Left ventricle myocardium inferior (tissue), 1 donor: ENCODE data around the gene NET1. TPM values are rescaled to one million over a fixed set of nuclear protein-coding genes. Genes with fewer than 3 reads are reported as not detected.

Experiments
- DNase-seq: peaks from one replicate; pipeline ENCODE4 v3.0.0-alpha.2; 2020
- H3K27ac ChIP-seq: fragments of 200-600 bp; replicated peaks from 2 replicates; pipeline ENCODE4 v1.8.0; 2021
- H3K27me3 ChIP-seq: fragments of 200-600 bp; 2 replicates; pipeline ENCODE4 v1.8.0; 2021; ENCODE audit warnings: low read depth
- H3K36me3 ChIP-seq: fragments of 200-600 bp; 2 replicates; pipeline ENCODE4 v1.8.0; 2021
- H3K4me1 ChIP-seq: fragments of 200-600 bp; 2 replicates; pipeline ENCODE4 v1.8.0; 2021
- H3K4me3 ChIP-seq: fragments of 200-600 bp; 2 replicates; pipeline ENCODE4 v1.8.0; 2021; ENCODE audit warnings: mild to moderate bottlenecking, moderate library complexity
- H3K9me3 ChIP-seq: fragments of 200-600 bp; replicated peaks from 2 replicates; pipeline ENCODE4 v1.8.0; 2021
- intact Hi-C: fragments of 100-400 bp; cut with micrococcal nuclease; formaldehyde crosslinking; loops from one replicate; pipeline ENCODE4 v1.11.0; 2022
- total RNA-seq: library from RNA; stranded (reverse); fragmentation: NEBNext Ultra II Directional; extraction: Animal tissue kit (Norgen Biotek cat#: 25700); gene quantifications from one replicate; pipeline ENCODE4 v1.2.1, GENCODE V29; 2021
- TF ChIP-seq, protein P1 (sequence below): fragments of 200-600 bp; IDR thresholded peaks from 2 replicates; pipeline ENCODE4 v1.8.0; 2021; ENCODE audit warnings: antibody characterized with exemption, mild to moderate bottlenecking, borderline replicate concordance
- donor health status: DM: no; HTN: yes; CAD: no; lungs with severe emphysema.

NET1 gene
- total RNA-seq, 1 donor from 2014 or later: 11.3 TPM

DNA sequence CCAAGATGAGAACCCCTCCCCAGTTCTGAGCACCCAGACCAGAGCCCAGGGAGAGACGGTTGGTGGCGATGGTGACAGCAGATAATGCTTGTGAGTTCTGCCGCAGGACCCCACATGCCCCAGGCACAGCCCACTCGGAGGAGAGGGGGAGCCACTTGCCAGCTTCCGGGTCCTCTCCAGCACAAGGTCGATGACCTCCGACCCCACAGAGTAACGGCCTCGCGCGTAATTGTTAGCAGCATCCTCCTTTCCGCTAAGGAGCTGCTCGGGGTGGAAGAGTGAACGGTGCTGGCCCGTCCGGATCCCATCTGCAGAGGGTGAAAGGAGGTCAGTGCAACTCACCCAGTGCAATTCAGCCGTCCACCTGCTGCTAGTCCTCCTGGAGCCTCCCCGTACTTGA, 17.2 kb upstream of the NET1 start:
- Histone ChIP-seq H3K4me3 (no peak overlapping the region), H3K4me1 (no peaks in the 10 kb centered on the region), H3K27me3 (no peaks in the 10 kb centered on the region), H3K9me3 (peaks cover 22% of the 10 kb centered on the region), H3K27ac (no peak overlapping the region), H3K36me3 (no peaks in the 10 kb centered on the region)
- no peak for DNase-seq
- TF ChIP-seq, protein P1, sequence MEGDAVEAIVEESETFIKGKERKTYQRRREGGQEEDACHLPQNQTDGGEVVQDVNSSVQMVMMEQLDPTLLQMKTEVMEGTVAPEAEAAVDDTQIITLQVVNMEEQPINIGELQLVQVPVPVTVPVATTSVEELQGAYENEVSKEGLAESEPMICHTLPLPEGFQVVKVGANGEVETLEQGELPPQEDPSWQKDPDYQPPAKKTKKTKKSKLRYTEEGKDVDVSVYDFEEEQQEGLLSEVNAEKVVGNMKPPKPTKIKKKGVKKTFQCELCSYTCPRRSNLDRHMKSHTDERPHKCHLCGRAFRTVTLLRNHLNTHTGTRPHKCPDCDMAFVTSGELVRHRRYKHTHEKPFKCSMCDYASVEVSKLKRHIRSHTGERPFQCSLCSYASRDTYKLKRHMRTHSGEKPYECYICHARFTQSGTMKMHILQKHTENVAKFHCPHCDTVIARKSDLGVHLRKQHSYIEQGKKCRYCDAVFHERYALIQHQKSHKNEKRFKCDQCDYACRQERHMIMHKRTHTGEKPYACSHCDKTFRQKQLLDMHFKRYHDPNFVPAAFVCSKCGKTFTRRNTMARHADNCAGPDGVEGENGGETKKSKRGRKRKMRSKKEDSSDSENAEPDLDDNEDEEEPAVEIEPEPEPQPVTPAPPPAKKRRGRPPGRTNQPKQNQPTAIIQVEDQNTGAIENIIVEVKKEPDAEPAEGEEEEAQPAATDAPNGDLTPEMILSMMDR: no peak
- intact Hi-C loops: no loop called here

GRCh38 chr10:5396556-5397300, 15.6 kb upstream of the NET1 start:
- TF ChIP-seq, protein P1: no peak
- Histone ChIP-seq H3K4me3 (no peak overlapping the region), H3K27ac (no peak overlapping the region), H3K9me3 (peaks cover 7% of the 10 kb centered on the region), H3K27me3 (no peaks in the 10 kb centered on the region), H3K36me3 (no peaks in the 10 kb centered on the region), H3K4me1 (no peaks in the 10 kb centered on the region)
- intact Hi-C loops: no loop called here
- no peak for DNase-seq

GRCh38 chr10:5399332-5399731, 13.0 kb upstream of the NET1 start:
- H3K27me3 ChIP-seq: no peaks in the 10 kb centered on the region
- no peaks in the 10 kb centered on the region for H3K36me3 ChIP-seq
- no peak overlapping the region for H3K27ac ChIP-seq
- no peak overlapping the region for H3K4me3 ChIP-seq
- intact Hi-C loops: no loop called here
- no peaks in the 10 kb centered on the region for H3K4me1 ChIP-seq
- DNase-seq: no peak
- TF ChIP-seq, protein P1: no peak
- H3K9me3 ChIP-seq: no peaks in the 10 kb centered on the region

DNA sequence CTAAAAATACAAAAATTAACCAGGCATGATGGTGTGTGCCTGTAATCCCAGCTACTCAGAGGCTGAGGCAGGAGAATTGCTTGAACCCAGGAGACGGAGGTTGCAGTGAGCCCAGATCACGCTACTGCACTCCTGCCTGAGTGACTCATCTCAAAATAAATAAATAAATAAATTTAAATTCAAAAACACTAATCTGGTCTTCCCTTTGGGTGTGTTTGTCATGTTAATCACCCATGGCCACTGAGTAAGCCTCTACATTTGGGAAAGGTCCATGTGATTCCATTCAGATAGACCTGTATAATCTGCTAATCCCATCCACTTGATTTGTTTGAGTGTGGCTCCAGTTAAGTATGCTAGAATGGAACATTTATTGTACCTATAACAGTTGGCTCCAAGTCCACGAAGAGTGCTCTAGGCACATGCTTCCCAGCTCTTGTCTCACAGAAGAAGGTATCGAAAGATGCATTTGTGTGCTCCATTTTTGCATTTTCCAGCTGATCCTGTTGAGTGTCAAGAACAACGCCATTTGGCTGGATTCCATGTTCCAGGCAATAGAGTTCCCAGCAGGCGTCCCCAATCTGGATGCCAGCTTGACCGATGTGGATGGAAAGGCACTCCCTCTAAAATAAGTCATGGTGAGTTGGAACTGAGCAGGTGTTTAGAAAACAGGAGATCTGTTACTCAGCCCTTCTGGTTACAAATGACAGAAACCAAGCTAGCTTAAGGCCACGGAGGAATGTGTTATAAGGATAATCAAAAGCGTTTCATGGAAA, 11.7 kb upstream of the NET1 start:
- TF ChIP-seq, protein P1: no peak
- H3K9me3 ChIP-seq: no peaks in the 10 kb centered on the region
- H3K27ac ChIP-seq: no peak overlapping the region
- H3K4me3 ChIP-seq: no peak overlapping the region
- intact Hi-C loops: no loop called here
- H3K36me3 ChIP-seq: no peaks in the 10 kb centered on the region
- peaks cover 6% of the 10 kb centered on the region for H3K4me1 ChIP-seq
- H3K27me3 ChIP-seq: no peaks in the 10 kb centered on the region
- no peak for DNase-seq

DNA sequence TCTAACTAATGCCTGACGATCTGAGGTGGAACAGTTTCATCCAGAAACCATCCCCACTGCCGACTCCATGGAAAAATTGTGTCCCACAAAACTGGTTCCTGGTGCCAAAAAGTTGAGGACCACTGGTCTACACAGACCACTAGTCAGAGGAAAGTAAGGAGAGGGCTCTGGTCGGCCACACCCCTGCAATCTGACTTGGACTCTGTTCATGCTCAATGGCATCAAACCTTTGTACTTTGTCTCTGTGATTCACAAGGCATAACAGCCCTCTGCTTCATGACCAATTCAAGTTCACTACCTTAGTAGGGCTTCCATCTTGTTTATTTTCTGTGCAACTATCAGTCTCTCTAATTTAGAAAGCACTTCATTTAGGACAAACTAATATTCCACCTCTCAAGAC, 9.6 kb upstream of the NET1 start:
- no peak for DNase-seq
- intact Hi-C loops: no loop called here
- no peak overlapping the region for H3K4me3 ChIP-seq
- no peaks in the 10 kb centered on the region for H3K9me3 ChIP-seq
- no peaks in the 10 kb centered on the region for H3K36me3 ChIP-seq
- peaks cover 6% of the 10 kb centered on the region for H3K4me1 ChIP-seq
- no peak overlapping the region for H3K27ac ChIP-seq
- H3K27me3 ChIP-seq: no peaks in the 10 kb centered on the region
- TF ChIP-seq, protein P1: no peak
